ENCODE data around the gene DAAM1.

DAAM1 gene

GRCh38 chr14:59221568-59221967, 33.1 kb downstream of the DAAM1 start:
- no peak for DNase-seq (ENCODE audit: low read depth in 2 of 2)

GRCh38 chr14:59224341-59224740, 35.9 kb downstream of the DAAM1 start:
- DNase-seq (ENCODE audit: low read depth in 2 of 2) = no peak

GRCh38 chr14:59225281-59225680, 36.8 kb downstream of the DAAM1 start:
- DNase-seq (ENCODE audit: low read depth in 2 of 2) = no peak

- DNase-seq (ENCODE audit: low read depth in 2 of 2) = no peak
Observed at GRCh38 chr14:59228421-59228820, 40.0 kb downstream of the DAAM1 start.

GRCh38 chr14:59229653-59230406, 41.4 kb downstream of the DAAM1 start:
- DNase-seq (ENCODE audit: low read depth in 2 of 2) = no peak

GRCh38 chr14:59236195-59236594, 47.7 kb downstream of the DAAM1 start:
- DNase-seq (ENCODE audit: low read depth in 2 of 2) = no peak

GRCh38 chr14:59238216-59238615, 49.7 kb downstream of the DAAM1 start:
- DNase-seq (ENCODE audit: low read depth in 2 of 2) = no peak

GRCh38 chr14:59239022-59239421, 50.6 kb downstream of the DAAM1 start:
- no peak for DNase-seq (ENCODE audit: low read depth in 2 of 2)

GRCh38 chr14:59240356-59240755, 51.9 kb downstream of the DAAM1 start:
- DNase-seq (ENCODE audit: low read depth in 2 of 2) = no peak

- no peak for DNase-seq (ENCODE audit: low read depth in 2 of 2)
Observed at GRCh38 chr14:59241121-59241520, 52.7 kb downstream of the DAAM1 start.

- DNase-seq (ENCODE audit: low read depth in 2 of 2) = no peak
Observed at GRCh38 chr14:59243174-59243573, 54.7 kb downstream of the DAAM1 start.

GRCh38 chr14:59244581-59244980, 56.1 kb downstream of the DAAM1 start:
- no peak for DNase-seq (ENCODE audit: low read depth in 2 of 2)

- DNase-seq (ENCODE audit: low read depth in 2 of 2) = no peak
Observed at GRCh38 chr14:59245809-59246295, 57.4 kb downstream of the DAAM1 start.

- no peak for DNase-seq (ENCODE audit: low read depth in 2 of 2)
Observed at GRCh38 chr14:59246566-59246965, 58.1 kb downstream of the DAAM1 start.

- no peak for DNase-seq (ENCODE audit: low read depth in 2 of 2)
Observed at GRCh38 chr14:59247801-59248584, 59.5 kb downstream of the DAAM1 start.

- no peak for DNase-seq (ENCODE audit: low read depth in 2 of 2)
Observed at GRCh38 chr14:59249029-59249428, 60.6 kb downstream of the DAAM1 start.

GRCh38 chr14:59251811-59252771, 63.6 kb downstream of the DAAM1 start:
- no peak for DNase-seq (ENCODE audit: low read depth in 2 of 2)

- no peak for DNase-seq (ENCODE audit: low read depth in 2 of 2)
Observed at GRCh38 chr14:59252772-59253500, 64.5 kb downstream of the DAAM1 start.

GRCh38 chr14:59253527-59253926, 65.1 kb downstream of the DAAM1 start:
- no peak for DNase-seq (ENCODE audit: low read depth in 2 of 2)

GRCh38 chr14:59254146-59254910, 65.9 kb downstream of the DAAM1 start:
- no peak for DNase-seq (ENCODE audit: low read depth in 2 of 2)
